GM19351 (cell line): ENCODE data around the gene LRRC7.
"Not testable (repeated sequence)": the region's sequence is repeated elsewhere in the genome, so short reads cannot be mapped to it uniquely, and the experiment has no call there.

Experiments used
- ATAC-seq: cut with Tn5 transposase; IDR thresholded peaks from one replicate; pipeline ENCODE4 v1.9.1; 2021; ENCODE audit warnings: mild to moderate bottlenecking, moderate library complexity; ENCODE audit not compliant: unreplicated experiment

LRRC7 gene

DNA sequence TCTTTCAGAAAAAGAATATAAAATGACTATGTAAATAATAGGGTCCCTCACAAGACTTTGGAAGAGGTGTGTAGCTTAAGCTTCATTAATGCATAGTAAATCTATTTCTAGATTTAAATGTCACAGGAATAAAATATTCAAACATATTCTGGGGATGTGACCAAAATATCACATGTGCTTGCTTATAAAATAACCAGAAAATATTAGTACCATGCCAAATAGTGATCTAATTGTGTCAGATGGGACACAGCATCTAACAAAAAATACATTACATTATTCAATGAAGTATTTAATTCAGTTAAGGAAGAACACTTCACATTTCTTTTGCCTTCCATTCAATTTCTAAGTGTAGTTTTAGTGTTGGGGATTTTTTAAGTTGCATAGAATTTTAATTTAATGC is 458.1 kb downstream of the LRRC7 start:
- ATAC-seq = no peak

DNA sequence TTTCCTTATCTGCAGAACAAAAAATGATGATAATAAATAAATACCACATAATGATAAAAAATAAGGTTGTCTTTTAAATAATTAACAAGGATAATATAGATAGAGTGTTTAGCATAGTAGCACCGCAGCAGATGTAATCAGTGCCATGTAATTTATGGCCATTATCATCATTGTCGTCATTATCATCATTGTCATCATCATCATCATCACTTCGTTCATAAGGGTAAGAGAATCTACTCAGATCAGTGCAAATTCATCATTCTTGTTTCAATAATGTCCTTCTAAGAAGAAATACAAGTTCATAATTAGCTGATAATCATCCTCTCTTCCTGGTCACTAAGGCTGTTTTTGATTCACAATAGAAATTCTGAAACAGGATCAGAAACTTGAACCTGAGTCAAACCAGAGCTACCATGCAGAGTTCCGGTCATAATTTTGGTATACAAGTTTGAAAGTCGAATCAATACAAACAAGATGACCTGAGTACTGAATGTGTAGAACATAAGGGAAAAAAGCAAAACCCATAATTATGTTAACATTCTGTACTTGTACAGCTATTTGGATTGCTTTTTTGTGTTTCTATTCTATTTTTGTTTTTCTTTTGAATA is 465.6 kb downstream of the LRRC7 start:
- ATAC-seq = peak; percentile 87

DNA sequence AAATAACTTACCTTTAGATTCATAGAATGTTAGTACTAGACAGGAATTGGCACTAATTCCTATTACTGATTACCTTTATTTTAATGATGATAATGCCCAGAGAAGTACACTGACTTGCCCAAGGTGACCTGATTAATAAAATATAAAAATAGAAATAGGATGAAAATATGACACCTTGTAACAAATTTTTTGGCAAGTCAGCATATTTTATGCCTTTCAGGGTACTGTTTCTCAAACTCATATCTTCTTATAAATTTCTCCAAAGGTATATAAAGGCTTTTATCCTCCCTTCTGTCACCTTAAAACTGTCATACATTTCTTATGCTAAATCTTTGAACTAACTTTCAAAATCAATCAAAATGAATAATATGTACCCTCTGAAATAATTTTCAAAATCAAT is 466.2 kb downstream of the LRRC7 start:
- no peak for ATAC-seq

DNA sequence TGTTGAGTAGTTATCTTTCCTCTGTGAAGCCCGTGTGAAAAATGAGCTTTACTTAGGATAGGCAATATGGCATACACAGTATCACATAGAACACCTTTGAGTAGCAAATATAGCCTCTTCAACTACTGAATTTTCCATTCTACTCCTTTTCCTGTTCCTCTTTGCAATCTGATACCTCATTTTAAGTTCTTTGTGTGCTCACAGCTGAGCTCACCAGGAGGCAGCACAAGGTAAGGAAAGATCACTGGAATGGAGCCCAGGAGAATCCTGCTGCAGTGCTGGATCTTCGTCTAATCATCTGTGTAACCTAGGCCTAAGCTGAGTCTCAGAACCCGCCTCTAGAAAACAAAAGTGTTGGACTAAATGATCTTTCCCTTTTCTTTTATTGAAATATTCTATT is 466.7 kb downstream of the LRRC7 start:
- ATAC-seq = no peak

DNA sequence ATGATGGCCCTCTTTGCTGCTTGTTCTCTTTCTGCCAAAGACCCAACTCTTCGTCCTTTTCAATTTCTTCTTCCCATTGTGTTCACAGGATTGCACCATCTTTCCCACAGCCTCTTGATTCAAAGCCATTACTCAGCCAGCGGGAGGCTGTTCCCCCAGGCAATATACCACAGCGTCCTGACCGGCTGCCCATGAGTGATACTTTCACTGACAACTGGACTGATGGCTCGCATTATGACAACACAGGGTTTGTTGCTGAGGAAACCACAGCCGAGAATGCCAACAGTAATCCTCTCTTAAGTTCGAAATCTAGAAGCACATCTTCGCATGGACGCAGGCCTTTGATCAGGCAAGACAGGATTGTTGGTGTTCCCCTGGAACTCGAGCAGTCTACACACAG is 470.3 kb downstream of the LRRC7 start:
- ATAC-seq = no peak

DNA sequence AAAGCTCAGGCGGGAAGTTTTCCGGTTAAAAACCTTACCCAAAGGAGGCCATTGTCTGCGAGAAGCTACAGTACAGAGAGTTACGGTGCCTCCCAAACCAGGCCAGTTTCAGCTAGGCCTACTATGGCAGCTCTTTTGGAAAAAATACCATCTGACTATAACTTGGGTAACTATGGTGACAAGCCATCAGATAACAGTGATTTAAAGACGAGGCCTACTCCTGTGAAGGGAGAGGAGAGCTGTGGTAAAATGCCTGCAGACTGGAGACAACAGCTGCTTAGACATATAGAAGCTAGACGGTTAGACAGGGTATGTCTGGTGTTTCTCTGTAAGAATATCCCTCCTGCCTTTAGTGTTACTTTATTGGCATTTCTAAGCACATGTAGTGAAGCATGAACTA is 471.8 kb downstream of the LRRC7 start:
- no peak for ATAC-seq

DNA sequence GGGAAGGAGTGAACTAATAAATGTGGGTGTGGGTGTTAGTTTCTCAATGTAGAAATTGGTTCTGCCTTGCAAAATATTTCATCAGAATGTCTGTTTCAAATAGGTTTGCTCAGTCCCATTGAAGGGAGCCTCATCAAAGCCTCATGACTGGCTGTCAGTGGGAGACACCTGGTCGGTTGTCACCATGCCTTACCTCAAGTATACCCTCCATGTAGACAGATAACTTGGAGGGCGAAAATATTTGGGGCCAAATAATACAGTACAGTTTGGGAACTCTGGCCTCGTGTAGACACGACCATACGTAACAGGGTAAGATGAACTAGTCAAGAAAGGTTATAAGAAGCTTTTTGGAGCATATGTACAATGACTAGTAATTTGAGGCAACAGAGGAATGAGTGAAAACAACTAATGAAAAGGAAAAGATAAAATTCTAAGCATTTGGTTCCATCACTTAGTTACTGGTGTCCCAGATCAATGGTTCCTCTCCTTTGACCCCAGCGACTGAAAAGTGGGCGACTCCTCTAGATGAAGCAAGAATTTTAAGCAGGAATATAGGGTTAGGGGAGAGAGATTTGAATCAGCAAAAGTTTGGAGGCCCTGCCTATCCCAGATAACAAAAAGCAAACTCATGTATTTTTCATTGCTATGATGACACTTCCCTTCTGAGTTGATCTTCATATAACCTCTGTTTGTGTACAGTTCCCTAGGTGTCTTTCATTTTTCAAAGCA is 473.8 kb downstream of the LRRC7 start:
- ATAC-seq = no peak

DNA sequence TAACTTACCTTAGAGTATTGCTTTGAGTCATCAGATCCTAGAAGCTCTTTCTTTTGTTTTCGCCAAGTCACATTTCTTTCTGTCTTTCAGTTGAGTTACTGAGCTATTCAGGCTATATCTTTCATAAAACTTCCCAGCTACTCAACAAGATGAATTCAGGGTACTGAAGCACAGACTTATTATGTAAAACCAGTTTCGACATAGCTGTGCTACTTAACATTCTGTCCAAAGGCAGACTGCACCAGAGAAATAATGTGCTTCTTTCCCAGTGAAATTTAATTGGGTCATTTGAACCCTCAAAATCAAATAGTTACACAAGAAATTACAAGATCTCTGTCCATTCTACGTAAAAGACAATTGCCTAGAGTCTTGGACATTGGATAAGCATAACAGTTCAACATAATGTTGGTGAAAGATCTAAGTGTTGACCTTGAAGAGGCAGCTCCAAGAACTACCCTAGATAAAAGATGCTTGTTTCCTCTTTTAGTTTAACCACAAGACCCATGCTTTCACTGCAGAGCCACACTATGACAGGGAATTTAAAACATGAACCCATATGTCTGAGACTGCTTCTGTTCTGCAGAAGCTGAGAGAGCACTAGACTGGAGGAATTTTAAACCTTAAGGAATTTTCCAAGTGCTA is 474.5 kb downstream of the LRRC7 start:
- peak; percentile 80 for ATAC-seq

DNA sequence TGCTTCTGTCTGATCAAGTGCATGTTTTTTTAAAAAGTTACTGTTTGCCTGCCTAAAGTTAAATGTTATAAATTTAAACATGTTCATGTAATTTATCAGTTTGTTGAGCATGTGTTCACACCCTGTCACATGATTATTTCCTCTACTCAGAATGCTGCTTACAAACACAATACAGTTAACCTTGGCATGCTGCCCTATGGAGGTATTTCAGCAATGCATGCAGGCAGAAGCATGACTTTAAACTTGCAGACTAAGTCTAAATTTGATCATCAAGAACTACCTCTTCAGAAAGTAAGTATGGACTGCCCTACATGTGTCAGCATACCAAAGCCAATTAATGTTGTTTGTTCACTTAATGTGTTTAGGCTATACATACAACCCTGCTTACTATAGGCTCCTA is 476.1 kb downstream of the LRRC7 start:
- ATAC-seq = no peak

DNA sequence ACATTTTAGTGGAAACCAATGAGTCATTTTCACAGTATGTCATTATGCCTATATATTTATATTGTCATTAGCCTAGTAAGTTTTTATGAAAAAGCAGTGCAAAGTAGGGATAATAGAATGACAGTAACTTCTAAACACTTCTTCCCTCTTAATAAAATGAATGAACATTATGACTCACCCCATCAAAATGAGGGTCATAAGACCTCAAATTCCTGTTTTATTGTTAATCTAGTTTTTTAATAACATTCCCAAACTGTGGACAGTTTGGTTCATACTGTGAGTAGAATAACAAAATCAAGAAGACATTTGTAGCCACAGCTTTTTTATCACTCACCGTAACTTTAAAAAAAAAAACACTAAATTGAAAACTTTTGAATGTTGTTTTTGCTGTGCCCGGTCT is 477.1 kb downstream of the LRRC7 start:
- no peak for ATAC-seq

DNA sequence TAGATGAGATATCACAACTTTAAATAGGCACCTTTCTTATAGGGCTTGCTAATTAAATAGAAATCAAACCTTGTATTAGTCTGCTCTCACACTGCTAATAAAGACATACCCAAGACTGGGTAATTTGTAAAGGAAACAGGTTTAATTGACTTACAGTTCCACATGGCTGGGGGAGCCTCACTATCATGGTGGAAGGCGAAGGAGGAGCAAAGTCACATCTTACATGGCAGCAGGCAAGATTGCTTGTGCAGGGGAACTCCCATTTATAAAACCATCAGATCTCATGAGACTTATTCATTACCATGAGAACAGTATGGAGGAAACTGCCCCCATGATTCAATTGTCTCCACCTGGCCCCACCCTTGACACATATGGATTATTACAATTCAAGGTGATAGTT is 477.9 kb downstream of the LRRC7 start:
- ATAC-seq = not testable (repeated sequence)

DNA sequence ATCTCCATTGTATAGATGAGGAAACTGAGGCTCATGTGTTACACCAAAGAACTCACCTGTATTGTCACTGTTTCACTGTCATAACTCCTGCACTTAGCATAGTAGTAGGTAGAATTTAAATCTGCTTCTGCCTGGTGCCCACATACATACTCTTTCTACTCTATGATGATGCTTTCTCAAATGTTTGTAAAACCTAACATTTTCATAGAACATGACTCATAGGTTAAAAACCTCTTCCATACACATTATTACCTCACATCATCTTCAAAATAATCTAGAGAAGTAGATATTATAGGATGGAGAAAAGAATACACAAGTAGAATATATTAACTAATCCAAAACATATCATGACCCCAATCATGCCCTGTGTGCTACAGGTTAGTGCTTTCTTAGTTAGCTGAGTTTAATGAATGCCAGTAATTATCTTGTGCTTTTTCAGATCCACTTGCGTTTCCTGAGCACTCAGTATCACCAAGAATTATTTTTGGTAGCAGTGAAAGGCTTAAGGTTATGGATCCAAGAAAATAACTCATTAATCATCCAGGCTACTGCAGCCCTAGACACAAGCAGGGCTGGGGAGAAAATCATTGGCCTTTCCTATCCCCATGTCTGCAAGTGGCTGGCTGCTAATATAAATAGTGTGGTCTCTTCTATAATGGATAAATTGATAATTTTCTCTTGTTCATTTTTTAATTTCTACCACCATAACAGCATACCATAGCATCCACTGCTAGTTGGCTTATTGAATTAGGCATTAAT is 480.8 kb downstream of the LRRC7 start:
- ATAC-seq = no peak

DNA sequence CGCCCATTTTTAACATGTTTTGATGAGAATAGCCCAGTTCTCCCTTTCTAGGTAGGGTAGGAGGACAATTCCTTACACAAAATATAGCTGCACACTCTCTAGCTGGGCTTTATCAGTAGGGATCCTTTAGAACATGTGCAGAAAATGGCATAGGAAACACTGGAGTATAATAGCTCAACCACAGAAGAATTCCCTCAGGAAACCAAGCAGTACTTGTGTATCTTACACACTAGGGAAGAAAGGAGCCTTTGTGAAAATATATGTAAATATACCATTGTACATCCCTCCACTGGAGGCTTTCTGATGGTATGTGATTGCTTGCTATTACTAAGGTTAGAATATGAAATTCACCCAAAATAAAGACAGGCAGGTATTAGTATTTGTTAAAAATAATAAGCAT is 484.2 kb downstream of the LRRC7 start:
- no peak for ATAC-seq

DNA sequence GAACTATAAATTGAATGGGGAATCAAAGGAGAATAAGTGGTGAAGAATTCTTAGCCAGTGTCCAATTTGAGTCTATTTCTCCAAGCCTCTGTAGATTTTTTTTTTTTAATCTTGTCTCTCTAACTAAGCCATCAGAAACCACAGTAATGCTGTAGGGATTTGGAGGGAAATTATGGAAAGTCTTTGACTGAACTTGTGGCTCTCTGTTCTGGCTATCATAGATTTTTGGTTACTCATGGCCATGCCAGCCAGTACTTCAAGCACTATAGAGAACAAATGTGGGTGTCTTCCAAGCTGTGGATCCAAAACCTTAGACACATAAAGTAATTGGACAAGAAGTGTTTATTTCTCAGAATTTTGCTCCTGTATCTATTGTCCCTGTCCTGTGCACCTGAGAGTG is 489.8 kb downstream of the LRRC7 start:
- no peak for ATAC-seq

DNA sequence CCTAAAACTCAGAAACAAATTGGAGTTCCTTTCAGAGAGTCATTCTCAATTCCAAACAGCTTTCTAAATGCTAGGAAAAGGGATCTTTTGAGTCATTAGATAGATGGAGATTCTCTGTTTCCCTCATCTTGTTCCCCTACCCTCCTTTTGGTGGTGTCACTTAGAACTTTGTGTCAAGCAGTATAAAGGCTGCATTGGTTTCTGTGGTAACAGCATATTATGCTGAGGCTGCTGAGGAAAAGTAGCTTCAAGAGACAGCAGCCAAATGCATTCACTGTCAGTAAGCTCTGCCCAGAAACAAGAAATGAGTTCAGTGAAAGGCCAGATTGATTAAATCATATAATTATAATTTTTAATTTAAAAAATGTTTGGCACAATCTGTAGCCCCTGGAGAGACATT is 493.5 kb downstream of the LRRC7 start:
- no peak for ATAC-seq

DNA sequence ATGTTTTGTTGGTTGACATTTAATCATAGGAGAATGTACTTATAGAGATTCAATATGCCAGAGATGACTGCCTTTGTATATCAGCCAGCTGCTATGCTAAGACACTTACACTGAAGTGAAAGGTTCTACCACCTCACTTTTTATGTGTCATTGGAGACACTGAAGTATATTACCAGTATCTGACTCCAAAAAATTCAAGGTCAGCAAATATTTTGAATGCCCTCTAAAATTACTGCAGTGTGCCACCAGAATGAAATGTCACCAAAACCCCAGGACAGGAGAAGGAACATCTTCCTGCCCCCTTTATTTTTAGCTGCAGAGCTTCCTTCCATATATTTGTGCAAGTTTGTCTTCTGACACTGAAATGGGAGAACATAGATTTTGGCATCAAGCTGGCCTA is 496.1 kb downstream of the LRRC7 start:
- ATAC-seq = no peak

DNA sequence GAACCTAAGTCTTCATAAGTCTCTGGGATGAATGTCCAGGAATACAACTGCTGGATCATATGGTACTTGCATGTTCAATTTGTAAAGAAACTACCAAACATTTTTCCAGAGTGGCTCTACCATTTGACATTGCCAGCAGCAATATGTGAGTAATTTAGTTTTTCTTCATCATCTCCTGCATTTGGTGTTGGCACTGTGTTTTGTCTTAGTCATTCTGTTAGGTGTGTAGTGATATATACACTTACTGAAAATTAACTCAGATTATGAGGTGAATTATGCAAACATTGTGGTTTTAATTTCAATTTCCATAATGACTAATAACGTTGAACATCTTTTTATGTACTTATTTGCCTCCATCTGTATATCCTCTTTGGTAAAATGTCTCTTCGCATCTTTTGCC is 499.0 kb downstream of the LRRC7 start:
- no peak for ATAC-seq

DNA sequence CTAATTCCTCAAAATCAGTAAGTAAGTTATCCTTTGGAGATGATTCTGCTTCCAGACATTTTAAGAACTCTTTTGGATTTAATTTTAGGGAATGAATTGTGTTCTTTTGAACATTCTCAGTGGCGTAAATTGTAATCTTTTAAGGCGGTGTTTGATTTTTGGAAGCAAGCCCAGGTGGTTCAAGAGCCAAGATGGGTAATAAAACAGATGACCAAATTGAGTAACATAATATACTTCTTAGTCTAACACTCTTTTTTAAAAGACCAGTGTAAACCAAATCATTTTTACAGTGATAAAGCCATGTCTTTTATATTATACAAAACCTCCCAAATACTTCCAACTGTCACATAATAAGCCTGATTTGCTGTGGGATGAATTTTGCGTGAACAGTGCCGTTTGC is 503.9 kb downstream of the LRRC7 start:
- ATAC-seq = no peak

DNA sequence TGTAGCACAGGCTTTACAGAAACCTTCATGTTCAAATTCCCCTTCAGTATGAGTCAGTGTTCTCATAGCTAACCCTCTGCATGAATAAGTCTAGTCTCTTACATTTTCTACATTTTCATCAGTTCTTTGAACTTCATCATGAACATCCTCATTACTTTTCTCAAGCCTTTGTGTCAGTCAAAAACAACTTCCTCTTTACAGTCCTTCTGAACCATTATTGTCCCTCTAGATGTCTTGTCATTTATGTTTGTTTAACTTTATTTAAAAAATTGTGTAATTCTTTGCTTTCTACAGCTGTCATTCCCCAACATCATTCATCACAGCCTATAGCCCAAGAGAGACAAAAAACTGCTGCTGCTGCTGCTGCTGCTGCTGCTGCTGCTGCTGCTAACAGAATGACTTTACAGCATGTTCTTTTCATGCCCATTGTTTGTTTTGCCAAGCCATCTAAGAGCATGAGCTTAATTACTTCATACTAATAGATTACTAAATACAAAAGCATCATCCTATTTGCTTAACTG is 504.6 kb downstream of the LRRC7 start:
- no peak for ATAC-seq

DNA sequence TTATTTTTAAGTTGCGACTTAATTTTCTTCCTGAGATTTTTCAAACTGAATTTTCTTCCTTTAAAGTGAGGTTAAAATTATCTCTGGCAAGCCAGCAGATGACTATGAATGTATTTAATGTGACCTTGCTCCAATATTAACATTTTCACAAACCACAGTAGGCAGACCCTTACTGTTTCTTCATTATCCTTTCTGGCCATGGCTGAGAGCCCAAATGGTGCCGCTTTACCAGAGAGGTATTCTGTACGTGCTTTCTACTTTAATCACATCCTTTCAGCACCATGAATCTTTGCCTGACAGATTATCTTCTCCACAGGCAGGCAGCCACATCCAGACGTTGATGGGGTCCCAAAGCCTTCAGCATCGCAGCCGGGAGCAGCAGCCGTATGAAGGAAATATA is 508.0 kb downstream of the LRRC7 start:
- no peak for ATAC-seq

DNA sequence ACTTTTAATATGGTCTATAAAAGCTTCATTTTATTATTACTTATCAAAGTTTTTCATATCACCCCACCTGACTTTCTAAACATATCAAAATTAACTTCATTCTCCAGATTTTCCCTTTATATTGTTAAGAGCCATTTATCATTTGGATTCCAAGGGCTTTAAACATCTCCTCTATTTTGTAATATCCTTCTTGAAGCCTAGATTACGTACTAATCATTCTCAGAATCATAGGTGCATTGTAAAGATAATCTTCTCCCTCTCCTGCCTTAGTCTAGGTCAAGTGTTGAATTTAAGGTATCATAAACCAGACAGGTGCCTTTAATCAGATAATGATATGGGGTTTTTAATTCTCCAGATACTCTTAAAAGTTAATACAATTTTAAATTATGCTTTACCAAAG is 509.3 kb downstream of the LRRC7 start:
- ATAC-seq = no peak

DNA sequence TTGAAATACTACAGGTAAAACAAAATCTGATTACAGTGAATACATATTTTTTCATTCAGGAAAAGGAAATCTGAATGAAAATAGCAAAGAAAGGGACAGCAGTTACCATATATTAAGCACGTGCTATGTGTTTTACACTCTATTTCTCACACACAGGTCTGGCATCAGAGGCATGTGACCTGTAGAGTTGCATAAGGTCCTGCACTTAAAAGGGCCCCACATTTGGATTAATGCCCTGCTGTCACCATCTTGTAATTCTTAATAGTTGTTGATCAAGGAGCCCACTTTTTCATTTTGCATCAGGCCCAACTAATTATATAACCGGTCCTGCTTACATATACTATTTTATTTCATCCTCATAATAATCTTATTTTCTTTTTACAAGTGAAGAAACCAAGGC is 511.8 kb downstream of the LRRC7 start:
- no peak for ATAC-seq
